ENCODE data around the gene MDP1.
"Not testable (repeated sequence)": the region's sequence is repeated elsewhere in the genome, so short reads cannot be mapped to it uniquely, and the experiment has no call there.

DNA sequence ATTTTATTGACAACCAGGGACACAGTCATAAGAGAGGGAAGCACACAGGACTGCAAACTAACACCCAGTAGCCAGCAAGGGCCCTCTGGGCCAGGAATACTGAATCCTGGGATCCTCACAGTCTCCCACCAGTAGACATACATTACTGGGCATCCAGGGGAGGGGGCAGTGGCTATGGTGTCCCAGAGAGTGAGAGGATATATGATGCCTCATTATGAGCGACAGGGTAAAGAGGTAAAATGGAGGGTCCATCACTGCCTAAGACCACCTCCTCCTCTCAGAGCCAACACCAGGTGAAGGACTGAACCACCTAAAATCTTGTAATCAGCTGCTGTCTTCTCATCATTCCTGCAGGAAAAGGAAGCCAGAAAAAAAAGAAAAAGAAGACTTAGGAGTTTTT, 1.0 kb upstream of the MDP1 start:
- not testable (repeated sequence) for TF ChIP-seq CHD2 (IDR thresholded peaks at IDR 0.05; ENCODE audit: low read length); CEBPB (IDR thresholded peaks at IDR 0.05; ENCODE audit: low read depth, low read length); CHD7 (IDR thresholded peaks at IDR 0.05; ENCODE audit: insufficient replicate concordance, low read length); RFX5 (IDR thresholded peaks at IDR 0.05; ENCODE audit: borderline replicate concordance, low read depth, low read length); EZH2 (IDR thresholded peaks at IDR 0.05; ENCODE audit: low read depth, low read length, severe bottlenecking); YY1 (IDR thresholded peaks at IDR 0.05; ENCODE audit: low read depth, low read length); SUZ12 (IDR thresholded peaks at IDR 0.05; ENCODE audit: low read length)
- TF ChIP-seq, protein P1, sequence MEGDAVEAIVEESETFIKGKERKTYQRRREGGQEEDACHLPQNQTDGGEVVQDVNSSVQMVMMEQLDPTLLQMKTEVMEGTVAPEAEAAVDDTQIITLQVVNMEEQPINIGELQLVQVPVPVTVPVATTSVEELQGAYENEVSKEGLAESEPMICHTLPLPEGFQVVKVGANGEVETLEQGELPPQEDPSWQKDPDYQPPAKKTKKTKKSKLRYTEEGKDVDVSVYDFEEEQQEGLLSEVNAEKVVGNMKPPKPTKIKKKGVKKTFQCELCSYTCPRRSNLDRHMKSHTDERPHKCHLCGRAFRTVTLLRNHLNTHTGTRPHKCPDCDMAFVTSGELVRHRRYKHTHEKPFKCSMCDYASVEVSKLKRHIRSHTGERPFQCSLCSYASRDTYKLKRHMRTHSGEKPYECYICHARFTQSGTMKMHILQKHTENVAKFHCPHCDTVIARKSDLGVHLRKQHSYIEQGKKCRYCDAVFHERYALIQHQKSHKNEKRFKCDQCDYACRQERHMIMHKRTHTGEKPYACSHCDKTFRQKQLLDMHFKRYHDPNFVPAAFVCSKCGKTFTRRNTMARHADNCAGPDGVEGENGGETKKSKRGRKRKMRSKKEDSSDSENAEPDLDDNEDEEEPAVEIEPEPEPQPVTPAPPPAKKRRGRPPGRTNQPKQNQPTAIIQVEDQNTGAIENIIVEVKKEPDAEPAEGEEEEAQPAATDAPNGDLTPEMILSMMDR (IDR thresholded peaks at IDR 0.05; ENCODE audit: control extremely low read depth in 1 of 3, insufficient read depth in 1 of 3, low read depth in 1 of 3, low read length in 3 of 3): not testable (repeated sequence)
- TF ChIP-seq, protein P2, sequence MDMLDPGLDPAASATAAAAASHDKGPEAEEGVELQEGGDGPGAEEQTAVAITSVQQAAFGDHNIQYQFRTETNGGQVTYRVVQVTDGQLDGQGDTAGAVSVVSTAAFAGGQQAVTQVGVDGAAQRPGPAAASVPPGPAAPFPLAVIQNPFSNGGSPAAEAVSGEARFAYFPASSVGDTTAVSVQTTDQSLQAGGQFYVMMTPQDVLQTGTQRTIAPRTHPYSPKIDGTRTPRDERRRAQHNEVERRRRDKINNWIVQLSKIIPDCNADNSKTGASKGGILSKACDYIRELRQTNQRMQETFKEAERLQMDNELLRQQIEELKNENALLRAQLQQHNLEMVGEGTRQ (IDR thresholded peaks at IDR 0.05; ENCODE audit: low read length): not testable (repeated sequence)

All from H1 (cell line).